ENCODE results near the gene MAPK12. TPM values are rescaled to one million over a fixed set of nuclear protein-coding genes. Genes with fewer than 3 reads are reported as not detected.
A peak's percentile ranks its signal among the peaks of the same experiment; 100 is the strongest.

The MAPK12 gene
- total RNA-seq, 2 donors from 2014 or later, result 8.9 to 10.4 TPM

- Histone ChIP-seq H3K4me1 (ENCODE audit: control insufficient read depth in 1 of 2, low read depth in 2 of 2) (peaks cover 30 to 56% of the 10 kb centered on the region in 2 donors), H3K9me3 (no peaks in the 10 kb centered on the region), H3K36me3 (peaks cover 17% of the 10 kb centered on the region), H3K4me3 (no peak overlapping the region), H3K27me3 (replicated peaks; ENCODE audit: insufficient read depth) (no peaks in the 10 kb centered on the region), H3K27ac (peak overlapping the region; percentile 84 to 96)
- ATAC-seq (ENCODE audit: insufficient number of reproducible peaks, low FRiP score, low read depth), result no peak
- TF ChIP-seq CTCF (IDR thresholded peaks at IDR 0.05), result no peak
- DNase-seq (ENCODE audit: low spot score), result no peak
Observed at GRCh38 chr22:50294319-50294656, 32.8 kb upstream of the MAPK12 start.

GRCh38 chr22:50293441-50294318, 32.2 kb upstream of the MAPK12 start:
- TF ChIP-seq CTCF (IDR thresholded peaks at IDR 0.05), result no peak
- DNase-seq (ENCODE audit: low spot score) (no peak), ATAC-seq (ENCODE audit: insufficient number of reproducible peaks, low FRiP score, low read depth) (peak; percentile 63)
- Histone ChIP-seq H3K27ac (peak overlapping the region; percentile 84 to 96), H3K4me1 (ENCODE audit: control insufficient read depth in 1 of 2, low read depth in 2 of 2) (peaks cover 29 to 54% of the 10 kb centered on the region in 2 donors), H3K4me3 (peak overlapping the region; percentile 67), H3K36me3 (peaks cover 23% of the 10 kb centered on the region), H3K9me3 (no peaks in the 10 kb centered on the region), H3K27me3 (replicated peaks; ENCODE audit: insufficient read depth) (no peaks in the 10 kb centered on the region)

GRCh38 chr22:50292643-50293440, 31.4 kb upstream of the MAPK12 start:
- Histone ChIP-seq H3K4me3 (peak overlapping the region; percentile 67), H3K4me1 (ENCODE audit: control insufficient read depth in 1 of 2, low read depth in 2 of 2) (peaks cover 29 to 46% of the 10 kb centered on the region in 2 donors), H3K36me3 (peaks cover 32% of the 10 kb centered on the region), H3K27ac (peak overlapping the region; percentile 84 to 96), H3K9me3 (no peaks in the 10 kb centered on the region), H3K27me3 (replicated peaks; ENCODE audit: insufficient read depth) (no peaks in the 10 kb centered on the region)
- no peak for TF ChIP-seq CTCF (IDR thresholded peaks at IDR 0.05)
- DNase-seq (ENCODE audit: low spot score), result no peak
- ATAC-seq (ENCODE audit: insufficient number of reproducible peaks, low FRiP score, low read depth), result no peak

GRCh38 chr22:50289942-50290630, 28.6 kb upstream of the MAPK12 start:
- Histone ChIP-seq H3K4me1 (ENCODE audit: control insufficient read depth in 1 of 2, low read depth in 2 of 2) (peaks cover 22 to 28% of the 10 kb centered on the region in 2 donors), H3K9me3 (no peaks in the 10 kb centered on the region), H3K36me3 (peaks cover 55% of the 10 kb centered on the region), H3K27ac (no peak overlapping the region), H3K27me3 (replicated peaks; ENCODE audit: insufficient read depth) (no peaks in the 10 kb centered on the region), H3K4me3 (no peak overlapping the region)
- ATAC-seq (ENCODE audit: insufficient number of reproducible peaks, low FRiP score, low read depth) (no peak), DNase-seq (ENCODE audit: low spot score) (no peak)
- TF ChIP-seq CTCF (IDR thresholded peaks at IDR 0.05), result no peak

All from thoracic aorta (tissue), 2 donors.